ENCODE data around the gene CALR3. TPM values are rescaled to one million over a fixed set of nuclear protein-coding genes. Genes with fewer than 3 reads are reported as not detected.

CALR3 gene
- total and polyA plus RNA-seq, 2 of the 13 experiments (the other 11 are each of a cell fraction or from before 2014, with no cell fraction given) = not detected

DNA sequence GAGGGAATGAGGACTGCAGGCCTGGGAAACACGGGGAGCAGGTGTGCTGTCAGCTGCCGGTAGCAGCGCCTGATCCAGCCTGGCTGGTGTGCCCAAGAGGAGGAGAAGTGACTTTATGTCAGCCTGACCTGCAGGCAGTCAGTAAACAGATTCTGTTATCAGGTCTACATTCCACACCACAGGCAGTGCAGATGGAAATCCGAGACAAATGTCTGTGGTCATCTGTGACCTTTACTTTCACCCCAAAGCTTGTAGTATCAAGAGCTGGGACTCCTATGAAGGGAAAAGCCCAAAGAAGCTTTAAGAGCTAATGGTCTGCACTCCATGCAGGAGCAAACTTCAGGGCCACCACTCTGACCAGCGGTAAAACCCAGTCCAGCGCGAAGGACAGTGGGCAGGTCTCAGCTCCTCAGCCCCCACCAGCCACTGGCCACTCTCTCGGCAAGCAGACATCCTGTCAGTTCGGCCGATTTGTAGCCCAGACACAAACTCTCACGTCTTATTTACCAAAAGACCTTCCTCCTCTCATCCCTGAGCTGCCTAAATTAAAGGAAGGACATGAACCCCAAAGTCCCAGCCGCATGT is 31.9 kb downstream of the CALR3 start (continued):
- TF ChIP-seq TBX2 (CRISPR knock-in tag; IDR thresholded peaks at IDR 0.05; ENCODE audit: borderline replicate concordance) (peak; percentile 45; the same call in 1 of the 2 replicates), ZNF124 (CRISPR knock-in tag; IDR thresholded peaks at IDR 0.05) (peak; percentile 78), ATF1 (CRISPR knock-in tag; IDR thresholded peaks at IDR 0.05) (no peak), SKI (IDR thresholded peaks at IDR 0.05; ENCODE audit: partially characterized antibody) (peak; percentile 56), CENPX (CRISPR knock-in tag; IDR thresholded peaks at IDR 0.05) (no peak), ESRRA (CRISPR knock-in tag; IDR thresholded peaks at IDR 0.05; ENCODE audit: low read depth) (peak; percentile 84), KDM6A (CRISPR knock-in tag; IDR thresholded peaks at IDR 0.05; ENCODE audit: low read depth) (no peak), RARA (CRISPR knock-in tag; IDR thresholded peaks at IDR 0.05) (peak; percentile 81), MXD4 (CRISPR knock-in tag; IDR thresholded peaks at IDR 0.05) (peak; percentile 47; the same call in 1 of the 2 replicates), ZNF501 (CRISPR knock-in tag; IDR thresholded peaks at IDR 0.05) (0 out of 2 replicates have a peak, but pooled peaks have one; percentile 10), NR2F2 (IDR thresholded peaks at IDR 0.05; ENCODE audit: borderline replicate concordance, low read depth) (peak; percentile 63; the same call in 1 of the 2 replicates), MAZ (IDR thresholded peaks at IDR 0.05; ENCODE audit: borderline replicate concordance, low read depth, low read length) (no peak), MAZ (CRISPR knock-in tag; IDR thresholded peaks at IDR 0.05; ENCODE audit: low read depth) (no peak), ZNF263 (CRISPR knock-in tag; IDR thresholded peaks at IDR 0.05) (peak; percentile 62), ZNF441 (CRISPR knock-in tag; IDR thresholded peaks at IDR 0.05; ENCODE audit: borderline replicate concordance) (no peak)
- TF ChIP-seq, protein P1, sequence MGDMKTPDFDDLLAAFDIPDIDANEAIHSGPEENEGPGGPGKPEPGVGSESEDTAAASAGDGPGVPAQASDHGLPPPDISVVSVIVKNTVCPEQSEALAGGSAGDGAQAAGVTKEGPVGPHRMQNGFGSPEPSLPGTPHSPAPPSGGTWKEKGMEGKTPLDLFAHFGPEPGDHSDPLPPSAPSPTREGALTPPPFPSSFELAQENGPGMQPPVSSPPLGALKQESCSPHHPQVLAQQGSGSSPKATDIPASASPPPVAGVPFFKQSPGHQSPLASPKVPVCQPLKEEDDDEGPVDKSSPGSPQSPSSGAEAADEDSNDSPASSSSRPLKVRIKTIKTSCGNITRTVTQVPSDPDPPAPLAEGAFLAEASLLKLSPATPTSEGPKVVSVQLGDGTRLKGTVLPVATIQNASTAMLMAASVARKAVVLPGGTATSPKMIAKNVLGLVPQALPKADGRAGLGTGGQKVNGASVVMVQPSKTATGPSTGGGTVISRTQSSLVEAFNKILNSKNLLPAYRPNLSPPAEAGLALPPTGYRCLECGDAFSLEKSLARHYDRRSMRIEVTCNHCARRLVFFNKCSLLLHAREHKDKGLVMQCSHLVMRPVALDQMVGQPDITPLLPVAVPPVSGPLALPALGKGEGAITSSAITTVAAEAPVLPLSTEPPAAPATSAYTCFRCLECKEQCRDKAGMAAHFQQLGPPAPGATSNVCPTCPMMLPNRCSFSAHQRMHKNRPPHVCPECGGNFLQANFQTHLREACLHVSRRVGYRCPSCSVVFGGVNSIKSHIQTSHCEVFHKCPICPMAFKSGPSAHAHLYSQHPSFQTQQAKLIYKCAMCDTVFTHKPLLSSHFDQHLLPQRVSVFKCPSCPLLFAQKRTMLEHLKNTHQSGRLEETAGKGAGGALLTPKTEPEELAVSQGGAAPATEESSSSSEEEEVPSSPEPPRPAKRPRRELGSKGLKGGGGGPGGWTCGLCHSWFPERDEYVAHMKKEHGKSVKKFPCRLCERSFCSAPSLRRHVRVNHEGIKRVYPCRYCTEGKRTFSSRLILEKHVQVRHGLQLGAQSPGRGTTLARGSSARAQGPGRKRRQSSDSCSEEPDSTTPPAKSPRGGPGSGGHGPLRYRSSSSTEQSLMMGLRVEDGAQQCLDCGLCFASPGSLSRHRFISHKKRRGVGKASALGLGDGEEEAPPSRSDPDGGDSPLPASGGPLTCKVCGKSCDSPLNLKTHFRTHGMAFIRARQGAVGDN (CRISPR knock-in tag; IDR thresholded peaks at IDR 0.05) = peak; percentile 75
- TF ChIP-seq, protein P2, sequence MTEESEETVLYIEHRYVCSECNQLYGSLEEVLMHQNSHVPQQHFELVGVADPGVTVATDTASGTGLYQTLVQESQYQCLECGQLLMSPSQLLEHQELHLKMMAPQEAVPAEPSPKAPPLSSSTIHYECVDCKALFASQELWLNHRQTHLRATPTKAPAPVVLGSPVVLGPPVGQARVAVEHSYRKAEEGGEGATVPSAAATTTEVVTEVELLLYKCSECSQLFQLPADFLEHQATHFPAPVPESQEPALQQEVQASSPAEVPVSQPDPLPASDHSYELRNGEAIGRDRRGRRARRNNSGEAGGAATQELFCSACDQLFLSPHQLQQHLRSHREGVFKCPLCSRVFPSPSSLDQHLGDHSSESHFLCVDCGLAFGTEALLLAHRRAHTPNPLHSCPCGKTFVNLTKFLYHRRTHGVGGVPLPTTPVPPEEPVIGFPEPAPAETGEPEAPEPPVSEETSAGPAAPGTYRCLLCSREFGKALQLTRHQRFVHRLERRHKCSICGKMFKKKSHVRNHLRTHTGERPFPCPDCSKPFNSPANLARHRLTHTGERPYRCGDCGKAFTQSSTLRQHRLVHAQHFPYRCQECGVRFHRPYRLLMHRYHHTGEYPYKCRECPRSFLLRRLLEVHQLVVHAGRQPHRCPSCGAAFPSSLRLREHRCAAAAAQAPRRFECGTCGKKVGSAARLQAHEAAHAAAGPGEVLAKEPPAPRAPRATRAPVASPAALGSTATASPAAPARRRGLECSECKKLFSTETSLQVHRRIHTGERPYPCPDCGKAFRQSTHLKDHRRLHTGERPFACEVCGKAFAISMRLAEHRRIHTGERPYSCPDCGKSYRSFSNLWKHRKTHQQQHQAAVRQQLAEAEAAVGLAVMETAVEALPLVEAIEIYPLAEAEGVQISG (CRISPR knock-in tag; IDR thresholded peaks at IDR 0.05) = peak; percentile 55
- TF ChIP-seq, protein P3, sequence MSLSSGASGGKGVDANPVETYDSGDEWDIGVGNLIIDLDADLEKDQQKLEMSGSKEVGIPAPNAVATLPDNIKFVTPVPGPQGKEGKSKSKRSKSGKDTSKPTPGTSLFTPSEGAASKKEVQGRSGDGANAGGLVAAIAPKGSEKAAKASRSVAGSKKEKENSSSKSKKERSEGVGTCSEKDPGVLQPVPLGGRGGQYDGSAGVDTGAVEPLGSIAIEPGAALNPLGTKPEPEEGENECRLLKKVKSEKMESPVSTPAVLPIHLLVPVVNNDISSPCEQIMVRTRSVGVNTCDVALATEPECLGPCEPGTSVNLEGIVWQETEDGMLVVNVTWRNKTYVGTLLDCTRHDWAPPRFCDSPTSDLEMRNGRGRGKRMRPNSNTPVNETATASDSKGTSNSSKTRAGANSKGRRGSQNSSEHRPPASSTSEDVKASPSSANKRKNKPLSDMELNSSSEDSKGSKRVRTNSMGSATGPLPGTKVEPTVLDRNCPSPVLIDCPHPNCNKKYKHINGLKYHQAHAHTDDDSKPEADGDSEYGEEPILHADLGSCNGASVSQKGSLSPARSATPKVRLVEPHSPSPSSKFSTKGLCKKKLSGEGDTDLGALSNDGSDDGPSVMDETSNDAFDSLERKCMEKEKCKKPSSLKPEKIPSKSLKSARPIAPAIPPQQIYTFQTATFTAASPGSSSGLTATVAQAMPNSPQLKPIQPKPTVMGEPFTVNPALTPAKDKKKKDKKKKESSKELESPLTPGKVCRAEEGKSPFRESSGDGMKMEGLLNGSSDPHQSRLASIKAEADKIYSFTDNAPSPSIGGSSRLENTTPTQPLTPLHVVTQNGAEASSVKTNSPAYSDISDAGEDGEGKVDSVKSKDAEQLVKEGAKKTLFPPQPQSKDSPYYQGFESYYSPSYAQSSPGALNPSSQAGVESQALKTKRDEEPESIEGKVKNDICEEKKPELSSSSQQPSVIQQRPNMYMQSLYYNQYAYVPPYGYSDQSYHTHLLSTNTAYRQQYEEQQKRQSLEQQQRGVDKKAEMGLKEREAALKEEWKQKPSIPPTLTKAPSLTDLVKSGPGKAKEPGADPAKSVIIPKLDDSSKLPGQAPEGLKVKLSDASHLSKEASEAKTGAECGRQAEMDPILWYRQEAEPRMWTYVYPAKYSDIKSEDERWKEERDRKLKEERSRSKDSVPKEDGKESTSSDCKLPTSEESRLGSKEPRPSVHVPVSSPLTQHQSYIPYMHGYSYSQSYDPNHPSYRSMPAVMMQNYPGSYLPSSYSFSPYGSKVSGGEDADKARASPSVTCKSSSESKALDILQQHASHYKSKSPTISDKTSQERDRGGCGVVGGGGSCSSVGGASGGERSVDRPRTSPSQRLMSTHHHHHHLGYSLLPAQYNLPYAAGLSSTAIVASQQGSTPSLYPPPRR (CRISPR knock-in tag; IDR thresholded peaks at IDR 0.05; ENCODE audit: borderline replicate concordance) = peak; percentile 38; the same call in 1 of the 2 replicates
